H1 (cell line): ENCODE results near the gene NEUROD1.

Experiments used
- CEBPB ChIP-seq: IDR thresholded peaks from 2 replicates; pipeline ENCODE4 v1.6.1; 2012; ENCODE audit warnings: low read depth, low read length
- CTCF ChIP-seq, 3 experiments: IDR thresholded peaks; 1 replicate in 2 of 3; 2 replicates in 1 of 3; pipeline versions ENCODE4 v1.5.1 to v1.6.1; 2011; ENCODE audit warnings: low read length in 3 of 3, mild to moderate bottlenecking in 3 of 3, inconsistent platforms in 2 of 3, low read depth in 1 of 3, moderate library complexity in 1 of 3; ENCODE audit not compliant: insufficient read depth in 1 of 3; ENCODE audit errors: control extremely low read depth in 1 of 3
- EP300 ChIP-seq, 2 experiments: IDR thresholded peaks; 1 replicate in 1 of 2; 2 replicates in 1 of 2; pipeline ENCODE4 v1.6.1; 2011 to 2012; ENCODE audit warnings: low read depth in 2 of 2, low read length in 2 of 2, mild to moderate bottlenecking in 2 of 2, borderline replicate concordance in 1 of 2, inconsistent platforms in 1 of 2, moderate library complexity in 1 of 2
- KDM1A ChIP-seq: fragments of 200-600, 300-600 bp; sonication (generic); IDR thresholded peaks from 2 replicates; pipeline ENCODE4 v1.7.1; 2016; ENCODE audit warnings: mild to moderate bottlenecking, low read length, borderline replicate concordance
- MAX ChIP-seq: IDR thresholded peaks from 2 replicates; pipeline ENCODE4 v1.6.1; 2012; ENCODE audit warnings: inconsistent platforms
- POLR2A ChIP-seq, 2 experiments: IDR thresholded peaks; 1 replicate in 1 of 2; 2 replicates in 1 of 2; pipeline ENCODE4 v1.6.1; 2011; ENCODE audit warnings: low read depth in 2 of 2, low read length in 2 of 2, mild to moderate bottlenecking in 2 of 2; ENCODE audit errors: control extremely low read depth in 1 of 2

- TF ChIP-seq CEBPB (no peak), CTCF (IDR thresholded peaks at IDR 0.05; ENCODE audit: control extremely low read depth in 1 of 3, insufficient read depth in 1 of 3, low read depth in 1 of 3, low read length in 3 of 3) (no peak), KDM1A (no peak), POLR2A (IDR thresholded peaks at IDR 0.05; ENCODE audit: control extremely low read depth in 1 of 2, low read depth in 2 of 2, low read length in 2 of 2) (no peak), MAX (no peak), EP300 (IDR thresholded peaks at IDR 0.05; ENCODE audit: borderline replicate concordance in 1 of 2, low read depth in 2 of 2, low read length in 2 of 2) (no peak)
Measured at GRCh38 chr2:181686576-181687185, 6.4 kb upstream of the NEUROD1 start.
